Stomach (tissue), 4 donors: ENCODE measurements around the gene EFCAB12.

ENCODE experiments used
- EP300 ChIP-seq: sonication (generic); formaldehyde crosslinking; IDR thresholded peaks from one replicate; pipeline ENCODE4 v1.6.1; 2017; ENCODE audit warnings: antibody characterized with exemption
- POLR2A ChIP-seq, 4 donors: fragments of 450-650 bp; IDR thresholded peaks; one replicate each; pipeline ENCODE4 v1.6.1; 2016; ENCODE audit warnings: antibody characterized with exemption in 4 of 4, control low read depth in 2 of 4, mild to moderate bottlenecking in 1 of 4, moderate library complexity in 1 of 4
- POLR2AphosphoS5 ChIP-seq, 3 donors: sonication (generic); formaldehyde crosslinking; IDR thresholded peaks; one replicate each; pipeline ENCODE4 v1.6.1; 2016; ENCODE audit warnings: antibody characterized with exemption in 3 of 3
- TF ChIP-seq, protein P1 (sequence below), 7 experiments: fragments of 450-650 bp in 4 of 7; fragments of 200-600 bp in 3 of 7; sonication (generic) in 3 of 7; IDR thresholded peaks; one replicate each; pipeline ENCODE4 v1.5.1; 2016 to 2019; ENCODE audit warnings: antibody characterized with exemption in 7 of 7, control low read depth in 2 of 7, mild to moderate bottlenecking in 1 of 7

DNA sequence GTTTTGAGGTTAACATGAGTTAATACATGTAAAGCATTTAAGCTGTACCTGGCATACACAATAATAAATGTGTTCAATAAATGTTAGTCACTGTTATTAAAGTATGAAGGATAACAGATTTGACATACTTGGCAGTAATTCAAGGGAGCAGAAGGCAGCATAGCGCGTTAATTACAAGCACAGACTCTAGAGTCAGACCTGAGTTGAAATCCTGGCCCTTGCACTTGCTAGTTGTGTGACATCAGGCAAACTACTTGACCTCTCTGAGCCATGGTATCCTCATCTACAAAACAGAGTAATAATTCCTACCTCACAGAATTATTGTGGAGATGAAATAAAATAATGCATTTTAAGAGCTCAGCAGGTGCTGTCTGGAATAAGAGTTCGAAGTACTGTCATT, 17.0 kb upstream of the EFCAB12 start:
- TF ChIP-seq, protein P1, sequence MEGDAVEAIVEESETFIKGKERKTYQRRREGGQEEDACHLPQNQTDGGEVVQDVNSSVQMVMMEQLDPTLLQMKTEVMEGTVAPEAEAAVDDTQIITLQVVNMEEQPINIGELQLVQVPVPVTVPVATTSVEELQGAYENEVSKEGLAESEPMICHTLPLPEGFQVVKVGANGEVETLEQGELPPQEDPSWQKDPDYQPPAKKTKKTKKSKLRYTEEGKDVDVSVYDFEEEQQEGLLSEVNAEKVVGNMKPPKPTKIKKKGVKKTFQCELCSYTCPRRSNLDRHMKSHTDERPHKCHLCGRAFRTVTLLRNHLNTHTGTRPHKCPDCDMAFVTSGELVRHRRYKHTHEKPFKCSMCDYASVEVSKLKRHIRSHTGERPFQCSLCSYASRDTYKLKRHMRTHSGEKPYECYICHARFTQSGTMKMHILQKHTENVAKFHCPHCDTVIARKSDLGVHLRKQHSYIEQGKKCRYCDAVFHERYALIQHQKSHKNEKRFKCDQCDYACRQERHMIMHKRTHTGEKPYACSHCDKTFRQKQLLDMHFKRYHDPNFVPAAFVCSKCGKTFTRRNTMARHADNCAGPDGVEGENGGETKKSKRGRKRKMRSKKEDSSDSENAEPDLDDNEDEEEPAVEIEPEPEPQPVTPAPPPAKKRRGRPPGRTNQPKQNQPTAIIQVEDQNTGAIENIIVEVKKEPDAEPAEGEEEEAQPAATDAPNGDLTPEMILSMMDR (IDR thresholded peaks at IDR 0.05), result no peak
- TF ChIP-seq POLR2A (IDR thresholded peaks at IDR 0.05) (no peak), EP300 (no peak), POLR2AphosphoS5 (IDR thresholded peaks at IDR 0.05) (no peak)
